AG09319 (cell line): ENCODE data around the gene C1QTNF6.
"Not testable (repeated sequence)": the region's sequence is repeated elsewhere in the genome, so short reads cannot be mapped to it uniquely, and the experiment has no call there.

ENCODE experiments used
- DNase-seq: peaks from one replicate; pipeline ENCODE4 v3.0.0-alpha.2; 2010; ENCODE audit warnings: low read depth; ENCODE audit errors: extremely low read depth
- TF ChIP-seq, protein P1 (sequence below): IDR thresholded peaks from 2 replicates; pipeline ENCODE4 v1.5.1; 2011; ENCODE audit warnings: low read depth, mild to moderate bottlenecking, inconsistent platforms, low read length, moderate library complexity

Gene C1QTNF6

DNA sequence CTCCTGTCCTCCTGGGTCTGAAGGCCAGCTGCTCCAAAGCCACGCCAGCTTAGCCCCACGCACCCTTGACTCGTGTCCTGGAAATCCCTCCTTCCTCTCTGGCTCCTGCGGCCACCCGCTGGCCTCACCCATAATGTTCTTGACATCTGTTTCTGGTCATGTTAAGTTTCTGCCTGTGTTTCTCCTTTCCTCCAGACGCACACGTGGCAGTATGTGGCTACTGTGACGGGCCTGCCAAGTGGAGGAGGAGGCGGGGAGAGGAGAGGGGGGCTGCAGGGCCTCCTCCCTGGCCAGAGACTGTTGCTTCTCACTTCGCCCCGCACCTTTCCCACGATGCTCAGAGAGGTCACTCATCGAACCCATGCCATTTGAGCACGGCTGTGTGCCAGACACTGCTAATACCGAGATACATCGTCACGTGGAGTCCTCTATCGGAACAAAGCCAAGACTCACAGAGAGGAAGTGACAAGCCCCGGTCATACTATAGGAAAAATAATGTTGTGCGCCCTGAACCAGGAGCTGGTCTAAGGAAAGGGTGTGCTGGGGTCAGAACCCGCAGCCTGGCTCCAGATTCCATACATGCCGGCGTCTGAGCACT is 11.5 kb downstream of the C1QTNF6 start:
- no peak for DNase-seq
- TF ChIP-seq, protein P1, sequence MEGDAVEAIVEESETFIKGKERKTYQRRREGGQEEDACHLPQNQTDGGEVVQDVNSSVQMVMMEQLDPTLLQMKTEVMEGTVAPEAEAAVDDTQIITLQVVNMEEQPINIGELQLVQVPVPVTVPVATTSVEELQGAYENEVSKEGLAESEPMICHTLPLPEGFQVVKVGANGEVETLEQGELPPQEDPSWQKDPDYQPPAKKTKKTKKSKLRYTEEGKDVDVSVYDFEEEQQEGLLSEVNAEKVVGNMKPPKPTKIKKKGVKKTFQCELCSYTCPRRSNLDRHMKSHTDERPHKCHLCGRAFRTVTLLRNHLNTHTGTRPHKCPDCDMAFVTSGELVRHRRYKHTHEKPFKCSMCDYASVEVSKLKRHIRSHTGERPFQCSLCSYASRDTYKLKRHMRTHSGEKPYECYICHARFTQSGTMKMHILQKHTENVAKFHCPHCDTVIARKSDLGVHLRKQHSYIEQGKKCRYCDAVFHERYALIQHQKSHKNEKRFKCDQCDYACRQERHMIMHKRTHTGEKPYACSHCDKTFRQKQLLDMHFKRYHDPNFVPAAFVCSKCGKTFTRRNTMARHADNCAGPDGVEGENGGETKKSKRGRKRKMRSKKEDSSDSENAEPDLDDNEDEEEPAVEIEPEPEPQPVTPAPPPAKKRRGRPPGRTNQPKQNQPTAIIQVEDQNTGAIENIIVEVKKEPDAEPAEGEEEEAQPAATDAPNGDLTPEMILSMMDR = no peak

DNA sequence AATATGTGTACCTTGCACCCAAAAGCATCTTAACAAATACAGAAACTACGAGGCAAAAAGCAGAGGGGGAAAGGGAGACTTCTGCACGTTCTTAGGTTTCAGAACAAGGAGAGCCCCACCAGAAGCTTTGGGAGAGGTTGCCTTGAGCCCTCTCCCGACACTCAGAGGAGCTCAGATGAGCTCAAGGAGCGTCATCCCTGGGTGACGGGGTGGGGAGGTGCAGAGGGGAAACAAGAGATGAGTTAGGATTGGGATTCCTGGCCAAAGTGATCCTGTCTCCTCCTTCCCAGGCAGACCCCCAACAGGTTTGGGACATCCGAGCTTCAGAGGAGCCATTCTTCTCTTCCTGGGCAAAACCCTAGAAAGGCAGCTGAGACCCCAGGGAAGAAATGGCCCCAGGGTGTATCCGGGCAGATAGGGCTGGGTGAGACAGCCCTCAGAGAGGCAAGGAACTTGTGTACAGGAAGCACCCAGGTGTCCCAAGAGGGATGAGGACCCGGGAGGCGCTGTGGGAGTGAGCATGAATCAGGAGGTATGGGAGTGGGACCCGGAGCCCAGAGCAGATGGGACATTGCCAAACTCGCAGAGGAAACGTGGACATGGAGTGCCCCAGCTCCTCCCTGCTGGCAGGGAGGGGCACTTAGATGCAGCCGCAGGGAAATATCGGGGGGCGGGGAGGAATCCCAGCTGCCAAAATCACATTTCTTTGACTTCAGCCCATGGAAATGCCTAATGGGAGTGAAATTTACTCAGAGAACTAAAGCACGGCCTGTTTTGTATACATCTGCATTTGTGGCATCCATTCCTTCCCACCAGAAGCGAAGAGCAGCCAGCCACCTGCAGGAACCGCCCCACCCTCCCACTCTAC is 12.4 kb downstream of the C1QTNF6 start:
- TF ChIP-seq, protein P1 = no peak
- DNase-seq = no peak

DNA sequence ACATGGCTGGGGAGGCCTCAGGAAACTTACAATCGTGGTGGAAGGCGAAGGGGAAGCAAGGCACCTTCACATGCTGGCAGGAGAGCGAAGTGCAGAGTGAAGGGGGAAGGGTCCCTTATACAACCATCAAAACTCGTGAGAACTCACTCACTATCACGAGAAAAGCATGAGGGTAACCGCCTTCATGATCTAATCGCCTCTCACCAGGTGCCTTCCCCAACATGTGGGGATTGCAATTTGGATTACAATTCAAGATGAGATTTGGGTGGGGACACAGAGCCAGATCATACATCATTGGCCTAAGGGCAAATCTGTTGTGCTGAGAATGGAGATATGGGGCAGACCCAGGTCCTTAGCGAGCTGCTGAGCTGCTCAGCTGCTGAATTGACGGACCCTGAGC is 13.1 kb downstream of the C1QTNF6 start:
- no peak for DNase-seq
- TF ChIP-seq, protein P1 = no peak

DNA sequence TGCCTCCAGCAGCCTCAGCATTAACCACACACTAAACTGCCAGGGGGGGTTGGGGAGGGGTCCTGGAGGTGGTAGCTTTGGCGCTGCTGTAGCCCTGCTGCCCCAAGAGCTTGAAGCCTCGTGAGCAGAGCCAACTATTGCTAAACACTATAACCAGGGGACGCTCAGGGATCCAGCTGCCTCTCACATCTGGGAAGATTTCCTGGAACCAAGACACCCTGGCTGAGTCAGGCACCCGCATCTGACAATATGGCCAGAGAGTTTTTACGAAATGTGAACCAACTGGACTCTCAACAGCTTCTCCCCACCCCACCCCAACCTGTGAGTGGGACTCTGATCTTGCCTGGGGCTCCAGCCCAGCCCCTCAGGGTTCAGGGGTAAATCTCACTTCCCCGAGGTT is 14.3 kb downstream of the C1QTNF6 start:
- TF ChIP-seq, protein P1 = no peak
- DNase-seq = no peak

DNA sequence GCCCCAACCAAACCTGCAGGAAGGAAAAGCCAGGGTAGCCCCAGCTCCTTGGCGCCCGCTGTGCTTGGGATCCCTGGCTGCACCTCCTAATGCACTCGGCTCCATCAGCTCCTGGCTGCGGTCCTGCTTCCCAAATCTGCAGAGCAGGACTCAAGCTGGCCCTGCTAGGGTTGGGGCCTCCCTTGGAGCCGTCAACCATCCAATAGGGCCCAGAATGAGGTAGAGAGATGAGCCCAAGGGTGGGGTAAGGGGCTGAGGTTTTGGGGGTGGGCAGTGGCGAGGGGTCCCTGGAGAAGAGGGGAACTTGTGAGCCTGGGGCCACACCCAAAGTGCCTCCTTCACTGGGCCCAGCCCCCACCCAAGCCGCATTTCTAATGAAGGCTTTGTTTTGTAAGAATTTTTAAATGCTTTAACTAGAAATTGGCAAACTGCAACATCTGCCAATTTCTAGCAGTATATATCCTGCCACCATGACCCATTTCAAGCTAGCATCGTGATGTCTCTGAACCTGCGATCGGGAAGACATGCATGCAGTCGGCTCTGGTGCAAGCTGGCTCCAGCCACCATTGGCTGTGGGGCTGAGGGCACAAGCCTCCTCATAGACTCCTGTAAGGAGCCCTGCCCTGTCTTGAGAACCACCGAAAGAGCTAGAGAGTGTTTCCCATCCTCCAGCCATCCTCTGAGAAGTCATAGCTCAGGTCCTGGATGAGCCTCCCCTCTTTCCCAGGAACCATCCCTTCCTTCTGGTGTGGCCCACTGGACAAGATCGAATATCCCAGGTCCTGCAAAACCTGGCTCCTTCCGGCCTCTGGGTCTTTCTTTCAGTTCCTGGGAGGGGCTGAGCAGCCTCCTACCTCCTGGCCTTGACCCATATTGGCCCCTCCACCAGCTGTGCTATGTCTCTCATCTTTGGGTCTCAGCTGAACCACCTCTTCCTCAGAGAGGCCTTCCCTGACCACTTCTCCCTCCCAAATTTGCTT is 15.5 kb downstream of the C1QTNF6 start:
- TF ChIP-seq, protein P1 = no peak

DNA sequence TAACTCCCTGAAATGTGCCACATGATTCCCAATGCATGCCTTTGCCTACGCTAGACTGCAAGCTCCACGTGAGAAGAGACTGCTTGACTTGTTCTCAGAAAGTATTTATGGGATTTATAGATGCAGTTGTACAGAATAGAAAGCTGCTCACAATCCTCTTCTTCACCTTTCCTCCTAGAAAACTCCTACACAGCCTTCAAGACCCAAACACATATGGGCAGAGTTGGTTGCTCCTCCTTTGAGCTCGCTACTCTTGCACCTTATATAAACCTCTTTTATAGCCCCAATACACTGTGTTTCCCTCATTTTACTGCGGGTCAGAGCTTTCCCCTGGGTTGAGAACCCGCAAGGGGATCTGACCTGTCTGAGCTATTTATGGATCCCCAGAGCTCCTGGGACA is 16.4 kb downstream of the C1QTNF6 start:
- DNase-seq = no peak
- TF ChIP-seq, protein P1 = no peak

More for the DNA sequence above, 15.5 kb downstream of the C1QTNF6 start:
- DNase-seq = no peak

DNA sequence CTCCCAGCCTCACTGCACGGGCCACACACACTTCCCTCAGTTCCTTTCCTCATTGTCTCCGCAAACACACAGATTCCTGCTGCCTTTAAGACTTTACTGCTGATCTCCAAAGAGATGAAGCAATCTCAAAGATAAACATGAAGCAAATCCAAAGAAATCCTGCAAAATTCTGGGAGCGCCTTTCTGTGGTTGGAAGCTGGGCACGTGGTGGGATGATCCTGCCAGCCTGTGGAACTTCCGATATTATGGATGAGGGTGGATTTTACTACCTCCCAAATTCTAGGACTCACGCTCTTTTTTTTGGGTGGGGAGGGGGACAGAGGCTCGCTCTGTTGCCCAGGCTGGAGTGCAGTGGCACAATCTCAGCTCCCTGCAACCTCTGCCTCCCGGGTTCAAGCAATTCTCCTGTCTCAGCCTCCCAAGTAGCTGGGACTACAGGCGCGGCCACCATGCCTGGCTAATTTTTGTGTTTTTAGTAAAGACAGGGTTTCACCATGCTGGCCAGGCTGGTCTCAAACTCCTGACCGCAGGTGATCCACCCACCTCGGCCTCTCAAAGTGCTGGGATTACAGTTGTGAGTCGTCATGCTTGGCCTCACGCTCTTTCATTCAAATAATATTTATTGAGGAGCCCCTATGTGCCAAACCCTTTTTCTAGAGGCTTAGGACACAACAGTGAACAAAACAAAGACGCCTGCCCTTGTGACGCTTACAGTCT is 17.2 kb downstream of the C1QTNF6 start:
- DNase-seq = not testable (repeated sequence)
